ENCODE data around the gene TMEM134. TPM values are rescaled to one million over a fixed set of nuclear protein-coding genes. Genes with fewer than 3 reads are reported as not detected.

The TMEM134 gene
- total RNA-seq, 4 donors from 2014 or later = 21.4 to 85.5 (median 36.2) TPM

DNA sequence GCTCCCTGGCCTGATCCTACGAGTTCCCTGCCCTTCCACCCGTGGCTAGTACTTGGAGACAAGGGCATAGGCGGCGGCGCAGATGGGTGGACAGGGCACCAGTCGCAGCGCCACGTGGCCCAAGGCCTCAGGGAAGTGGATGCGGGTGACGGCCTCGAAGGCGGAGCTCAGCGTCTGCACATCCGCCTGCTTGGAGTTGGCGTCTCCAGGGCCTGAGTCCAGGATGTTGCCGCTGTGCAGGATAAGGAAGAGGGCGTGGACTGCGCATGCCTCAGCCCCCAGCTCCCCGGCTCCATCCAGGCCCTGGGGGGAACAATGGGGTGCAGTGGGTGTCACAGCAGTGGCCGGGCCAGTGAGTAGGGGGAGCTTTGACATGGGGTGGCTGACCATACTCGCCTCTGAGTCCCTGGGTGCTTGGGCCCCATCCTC is 29.5 kb upstream of the TMEM134 start:
- TF ChIP-seq, protein P1, sequence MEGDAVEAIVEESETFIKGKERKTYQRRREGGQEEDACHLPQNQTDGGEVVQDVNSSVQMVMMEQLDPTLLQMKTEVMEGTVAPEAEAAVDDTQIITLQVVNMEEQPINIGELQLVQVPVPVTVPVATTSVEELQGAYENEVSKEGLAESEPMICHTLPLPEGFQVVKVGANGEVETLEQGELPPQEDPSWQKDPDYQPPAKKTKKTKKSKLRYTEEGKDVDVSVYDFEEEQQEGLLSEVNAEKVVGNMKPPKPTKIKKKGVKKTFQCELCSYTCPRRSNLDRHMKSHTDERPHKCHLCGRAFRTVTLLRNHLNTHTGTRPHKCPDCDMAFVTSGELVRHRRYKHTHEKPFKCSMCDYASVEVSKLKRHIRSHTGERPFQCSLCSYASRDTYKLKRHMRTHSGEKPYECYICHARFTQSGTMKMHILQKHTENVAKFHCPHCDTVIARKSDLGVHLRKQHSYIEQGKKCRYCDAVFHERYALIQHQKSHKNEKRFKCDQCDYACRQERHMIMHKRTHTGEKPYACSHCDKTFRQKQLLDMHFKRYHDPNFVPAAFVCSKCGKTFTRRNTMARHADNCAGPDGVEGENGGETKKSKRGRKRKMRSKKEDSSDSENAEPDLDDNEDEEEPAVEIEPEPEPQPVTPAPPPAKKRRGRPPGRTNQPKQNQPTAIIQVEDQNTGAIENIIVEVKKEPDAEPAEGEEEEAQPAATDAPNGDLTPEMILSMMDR (IDR thresholded peaks at IDR 0.05; ENCODE audit: low read depth) = no peak

DNA sequence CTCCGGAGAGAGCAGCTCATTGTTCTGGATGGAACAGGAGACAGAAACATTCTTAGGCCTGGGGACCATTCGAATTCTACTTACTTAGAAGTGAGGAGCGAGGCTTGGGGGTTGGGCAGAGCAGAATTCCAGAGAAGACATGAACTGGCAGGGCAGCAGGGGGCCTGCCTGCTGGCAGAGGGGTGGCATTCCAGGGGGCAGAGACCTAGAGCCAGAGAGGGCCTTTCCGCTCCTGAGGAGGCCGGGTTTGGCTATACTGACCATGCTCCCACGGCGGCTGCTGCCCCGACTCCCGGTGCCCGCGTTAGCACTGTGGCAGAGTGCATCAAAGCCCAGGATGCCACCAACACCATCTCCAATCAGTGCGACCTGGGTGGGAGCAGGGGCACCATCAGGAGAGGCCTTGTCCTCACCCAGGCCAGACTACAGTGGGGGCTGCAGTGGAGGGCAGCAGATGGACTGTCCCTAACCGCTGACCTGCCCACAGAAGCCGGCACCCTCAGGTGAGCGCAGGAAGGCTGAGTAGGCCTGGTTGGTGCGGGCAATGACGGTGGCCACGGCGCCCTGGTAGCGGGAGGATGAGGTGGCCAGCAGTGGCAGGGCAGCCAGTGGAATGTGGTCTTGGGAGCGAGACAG is 28.7 kb upstream of the TMEM134 start:
- TF ChIP-seq, protein P1 (IDR thresholded peaks at IDR 0.05; ENCODE audit: low read depth) = no peak

DNA sequence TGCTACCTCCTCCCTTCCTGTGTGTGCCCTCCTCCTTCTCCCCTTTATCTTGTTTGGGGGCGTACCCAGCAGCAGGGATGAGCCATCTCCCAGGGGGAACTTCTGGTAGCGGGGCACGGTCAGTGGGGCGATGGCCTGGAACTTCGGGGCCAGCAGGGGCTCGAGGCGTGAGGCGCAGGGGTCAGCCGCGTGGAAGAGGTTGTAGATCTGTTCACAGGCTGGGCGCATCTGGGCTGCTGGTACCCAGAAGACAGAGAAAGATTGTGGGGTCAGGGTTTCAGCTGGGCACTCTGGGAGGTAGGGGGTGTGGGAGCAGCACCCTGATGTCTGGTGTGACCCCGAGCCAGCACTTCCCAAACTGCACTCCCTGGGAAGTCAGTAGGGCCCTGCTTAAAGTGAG is 27.1 kb upstream of the TMEM134 start:
- TF ChIP-seq, protein P1 (IDR thresholded peaks at IDR 0.05; ENCODE audit: low read depth) = no peak

DNA sequence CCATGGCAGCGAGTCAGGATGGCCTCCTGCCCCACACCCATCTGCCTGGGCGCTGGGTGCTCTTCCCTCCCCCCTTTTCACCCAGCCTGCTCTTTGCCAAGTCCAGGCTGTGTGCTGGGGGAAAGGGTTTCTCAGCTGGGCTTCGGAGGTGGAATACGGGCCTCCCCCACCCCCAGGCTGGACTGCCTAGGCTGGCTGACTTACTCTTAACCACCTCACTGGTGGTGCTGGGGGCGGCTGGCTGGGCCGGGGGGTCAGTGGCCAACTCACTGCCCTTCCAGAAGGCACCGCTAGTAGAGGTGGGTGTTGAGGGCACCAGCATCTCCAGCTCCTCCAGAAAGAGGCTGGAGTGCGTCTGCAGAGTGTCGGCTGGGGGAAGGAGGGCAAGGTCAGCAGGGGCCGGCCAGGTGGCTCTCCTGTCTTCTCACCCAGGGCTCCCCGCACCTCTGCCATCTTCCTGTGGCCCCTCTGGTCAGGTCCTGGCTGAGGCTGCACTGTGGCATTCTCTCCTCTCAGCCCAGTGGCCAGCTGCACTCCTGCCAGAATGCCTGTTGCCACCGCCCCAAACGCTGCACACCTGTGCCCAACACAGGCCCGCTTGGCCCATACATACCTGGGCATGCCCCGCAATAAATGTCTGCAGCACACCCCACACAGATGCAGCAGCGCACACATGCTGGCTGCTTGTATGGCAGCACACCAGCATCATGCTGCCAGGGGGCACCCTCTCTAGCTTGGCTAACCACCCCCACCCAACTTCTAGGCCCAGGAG is 26.4 kb upstream of the TMEM134 start:
- TF ChIP-seq, protein P1 (IDR thresholded peaks at IDR 0.05; ENCODE audit: low read depth) = no peak

DNA sequence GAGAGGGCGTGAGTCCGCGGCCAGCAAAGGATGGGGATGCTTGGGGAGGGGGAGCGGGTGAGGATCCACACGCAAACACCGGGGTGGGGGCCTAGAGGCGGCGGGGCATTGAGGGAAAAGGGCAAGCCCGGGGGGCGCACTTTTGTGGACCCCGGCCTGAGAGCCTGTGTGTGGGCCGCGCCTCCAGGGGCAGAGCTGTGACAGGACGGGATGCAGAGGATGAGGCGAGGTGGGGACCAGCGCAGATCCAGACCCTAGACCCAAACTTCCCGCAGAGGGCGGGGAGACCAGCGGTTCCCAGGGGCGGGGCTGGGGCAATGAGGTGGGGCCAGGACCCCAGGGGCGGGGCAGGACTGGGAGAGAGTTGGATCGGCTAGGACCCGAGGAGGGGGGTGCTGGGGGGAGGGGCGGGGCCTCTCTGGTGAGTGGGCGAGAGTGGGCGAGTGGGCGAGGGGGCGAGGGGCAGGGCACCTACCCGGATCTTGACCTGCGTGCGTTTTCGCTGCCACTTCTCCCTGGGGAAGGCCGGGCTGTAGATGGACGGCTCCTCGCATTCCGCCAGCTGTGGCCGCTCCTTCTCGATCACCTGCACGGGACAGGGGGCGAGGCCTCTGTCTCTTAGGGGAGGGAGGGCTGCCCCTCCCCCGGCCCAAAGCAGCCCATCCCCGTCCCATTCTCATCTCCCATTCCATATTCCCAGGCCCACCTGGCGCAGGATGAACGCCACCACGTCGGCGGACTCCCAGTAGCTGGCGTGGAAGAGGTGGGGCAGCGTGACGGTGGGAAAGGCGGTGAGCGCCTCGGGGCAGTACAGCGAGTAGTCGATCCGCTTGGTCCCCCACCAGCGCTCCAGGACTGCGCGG is 25.6 kb upstream of the TMEM134 start:
- TF ChIP-seq, protein P1 (IDR thresholded peaks at IDR 0.05; ENCODE audit: low read depth) = no peak

DNA sequence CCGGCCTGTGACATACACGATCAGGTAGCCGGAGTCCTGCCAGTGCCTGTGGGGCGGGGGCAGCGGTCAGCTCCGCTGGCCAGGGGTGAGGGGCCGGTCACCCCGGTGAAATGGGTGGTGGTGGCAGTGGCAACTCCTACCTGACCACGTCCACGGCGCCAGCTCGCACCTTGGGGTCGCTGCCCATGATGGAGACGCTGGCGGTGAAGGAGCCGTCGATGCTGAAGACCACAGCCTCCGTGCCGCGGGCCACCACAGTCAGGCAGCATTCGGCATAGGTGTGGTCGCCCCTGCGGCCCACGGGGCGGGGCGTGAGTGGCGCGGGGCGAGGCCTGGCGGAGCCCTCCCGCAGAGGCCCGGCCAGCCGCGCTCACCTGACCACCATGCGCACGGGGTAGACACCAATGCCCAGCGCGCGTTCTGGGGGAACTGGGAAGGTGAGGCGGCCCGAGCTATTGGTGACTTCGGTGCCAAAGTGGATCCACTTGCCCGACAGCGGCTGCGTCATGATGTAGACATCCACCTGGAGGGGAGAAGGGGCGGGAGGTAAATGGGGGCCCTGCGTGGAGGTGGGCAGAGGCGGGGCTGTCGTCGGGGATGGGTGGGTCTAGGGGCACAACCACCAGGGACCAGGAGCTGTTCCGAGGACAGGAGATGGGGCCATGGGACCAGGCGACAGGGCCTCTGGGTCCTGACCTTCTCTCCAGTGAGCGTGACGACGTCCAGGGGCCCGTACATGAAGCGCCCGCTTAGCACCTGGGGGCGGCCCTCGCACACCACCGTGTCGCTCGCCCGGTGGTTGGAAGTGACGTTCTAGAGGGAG is 24.7 kb upstream of the TMEM134 start:
- TF ChIP-seq, protein P1 (IDR thresholded peaks at IDR 0.05; ENCODE audit: low read depth) = no peak

Data from subcutaneous adipose tissue (tissue), 4 donors.